GM10266 (cell line): ENCODE data around the gene EAF1.
"Not testable (repeated sequence)": the region's sequence is repeated elsewhere in the genome, so short reads cannot be mapped to it uniquely, and the experiment has no call there.

Source experiments
- DNase-seq: peaks from one replicate; pipeline ENCODE4 v3.0.0; 2012; ENCODE audit errors: extremely low spot score
- TF ChIP-seq, protein P1 (sequence below): IDR thresholded peaks from 2 replicates; pipeline ENCODE4 v1.5.1; 2012; ENCODE audit warnings: mild to moderate bottlenecking, low read depth; ENCODE audit not compliant: control insufficient read depth, insufficient read depth; ENCODE audit errors: missing control alignments

The EAF1 gene

GRCh38 chr3:15385901-15386653 lies 41.3 kb upstream of the EAF1 start:
- TF ChIP-seq, protein P1, sequence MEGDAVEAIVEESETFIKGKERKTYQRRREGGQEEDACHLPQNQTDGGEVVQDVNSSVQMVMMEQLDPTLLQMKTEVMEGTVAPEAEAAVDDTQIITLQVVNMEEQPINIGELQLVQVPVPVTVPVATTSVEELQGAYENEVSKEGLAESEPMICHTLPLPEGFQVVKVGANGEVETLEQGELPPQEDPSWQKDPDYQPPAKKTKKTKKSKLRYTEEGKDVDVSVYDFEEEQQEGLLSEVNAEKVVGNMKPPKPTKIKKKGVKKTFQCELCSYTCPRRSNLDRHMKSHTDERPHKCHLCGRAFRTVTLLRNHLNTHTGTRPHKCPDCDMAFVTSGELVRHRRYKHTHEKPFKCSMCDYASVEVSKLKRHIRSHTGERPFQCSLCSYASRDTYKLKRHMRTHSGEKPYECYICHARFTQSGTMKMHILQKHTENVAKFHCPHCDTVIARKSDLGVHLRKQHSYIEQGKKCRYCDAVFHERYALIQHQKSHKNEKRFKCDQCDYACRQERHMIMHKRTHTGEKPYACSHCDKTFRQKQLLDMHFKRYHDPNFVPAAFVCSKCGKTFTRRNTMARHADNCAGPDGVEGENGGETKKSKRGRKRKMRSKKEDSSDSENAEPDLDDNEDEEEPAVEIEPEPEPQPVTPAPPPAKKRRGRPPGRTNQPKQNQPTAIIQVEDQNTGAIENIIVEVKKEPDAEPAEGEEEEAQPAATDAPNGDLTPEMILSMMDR = no peak
- no peak for DNase-seq

DNA sequence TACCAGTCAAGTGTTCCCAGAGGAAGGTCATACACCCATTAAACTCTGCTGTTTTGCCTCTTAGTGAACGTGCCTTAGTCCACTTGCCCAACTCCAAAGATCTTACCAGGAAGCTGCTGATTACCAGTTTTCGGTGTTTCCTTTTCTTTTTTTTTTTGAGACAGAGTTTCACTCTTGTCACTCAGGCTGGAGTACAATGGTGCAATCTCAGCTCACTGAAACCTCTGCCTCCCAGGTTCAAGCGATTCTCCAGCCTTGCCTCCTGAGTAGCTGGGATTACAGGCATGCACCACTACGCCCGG lies 40.8 kb upstream of the EAF1 start:
- DNase-seq = not testable (repeated sequence)

- TF ChIP-seq, protein P1 = no peak
Observed at GRCh38 chr3:15387171-15387581, 40.2 kb upstream of the EAF1 start.

DNA sequence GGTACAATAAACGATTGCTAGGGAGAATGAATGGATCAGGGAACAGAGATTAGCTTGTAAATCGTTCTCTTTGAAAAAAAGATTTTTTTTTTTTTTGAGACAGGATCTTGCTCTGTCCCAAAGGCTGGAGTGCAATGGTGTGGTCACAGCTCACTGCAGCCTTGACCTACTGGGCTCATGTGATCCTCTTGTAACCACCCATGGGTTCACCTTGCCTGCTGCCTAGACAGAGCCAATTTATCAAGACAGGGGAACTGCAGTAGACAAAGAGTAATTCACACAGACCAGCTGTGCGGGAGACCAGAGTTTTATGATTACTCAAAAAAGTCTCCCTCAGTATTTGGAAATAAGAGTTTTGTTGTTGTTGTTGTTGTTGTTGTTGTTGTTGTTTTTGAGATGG lies 39.7 kb upstream of the EAF1 start:
- no peak for DNase-seq
- TF ChIP-seq, protein P1 = no peak

More at GRCh38 chr3:15387171-15387581, 40.2 kb upstream of the EAF1 start:
- DNase-seq = no peak

- DNase-seq = not testable (repeated sequence)
Observed at GRCh38 chr3:15388335-15388734, 39.1 kb upstream of the EAF1 start.

DNA sequence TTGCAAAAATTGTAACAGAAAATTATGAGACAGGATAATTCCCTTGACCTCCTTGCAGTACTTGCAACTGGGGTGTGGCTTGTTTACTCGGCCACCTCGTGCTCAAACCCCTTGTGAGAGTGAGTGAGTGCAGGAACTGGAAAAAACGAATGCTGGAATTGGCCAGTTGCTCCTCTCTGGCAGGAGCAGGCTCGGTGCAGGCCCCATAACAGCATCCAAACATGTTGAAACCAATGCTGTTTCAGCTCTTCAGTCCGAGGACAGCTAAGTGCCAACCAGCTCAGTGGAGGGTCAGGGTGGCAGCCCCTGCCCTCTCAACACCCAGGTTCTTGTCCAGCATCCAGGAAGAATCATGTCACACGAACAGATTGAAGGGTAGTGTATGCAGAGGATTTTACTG lies 36.9 kb upstream of the EAF1 start:
- TF ChIP-seq, protein P1 = no peak
- no peak for DNase-seq

DNA sequence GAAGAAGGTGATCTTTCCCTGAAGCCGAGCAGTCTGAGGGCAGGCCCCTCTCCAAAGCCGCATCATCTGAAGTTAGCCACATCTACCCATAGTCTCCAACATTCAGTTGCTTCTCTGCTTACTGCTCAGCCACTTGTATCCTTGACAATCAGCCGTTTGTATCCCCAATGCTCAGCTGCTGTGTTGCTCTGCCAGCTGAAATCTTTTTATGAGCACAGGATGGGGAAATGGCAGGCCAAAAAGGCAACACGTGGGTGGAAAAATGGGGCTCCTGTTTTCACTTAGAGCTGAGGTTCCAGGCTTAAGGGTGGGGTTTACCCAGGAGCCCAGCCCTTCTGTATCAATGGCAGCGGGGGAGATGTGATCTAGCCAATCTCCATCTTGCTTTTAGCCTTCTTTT lies 36.4 kb upstream of the EAF1 start:
- no peak for DNase-seq
- TF ChIP-seq, protein P1 = no peak

GRCh38 chr3:15393252-15393651 lies 34.1 kb upstream of the EAF1 start:
- DNase-seq = not testable (repeated sequence)

DNA sequence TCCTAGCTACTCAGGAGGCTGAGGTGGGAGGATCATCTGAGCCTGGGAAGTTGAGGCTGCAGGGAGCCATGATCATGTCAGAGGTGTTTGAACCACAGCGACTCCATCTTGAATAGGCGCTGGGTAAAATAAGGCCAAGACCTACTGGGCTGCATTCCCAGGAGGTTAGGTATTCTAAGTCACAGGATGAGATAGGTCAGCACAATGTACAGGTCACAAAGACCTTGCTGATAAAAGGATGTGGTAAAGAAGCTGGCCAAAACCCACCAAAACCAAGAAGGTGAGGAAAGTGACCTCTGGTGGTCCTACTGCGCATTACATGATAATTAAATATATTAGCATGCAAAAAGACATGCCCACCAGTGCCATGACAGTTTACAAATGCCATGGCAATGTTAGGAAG lies 28.7 kb upstream of the EAF1 start:
- not testable (repeated sequence) for DNase-seq
